CD4-positive, alpha-beta T cell treated with Interleukin-10 for 1 hour (primary cell): ENCODE measurements around the gene ADAMTSL5.

ENCODE experiments used
- DNase-seq: peaks from one replicate; pipeline ENCODE4 v3.0.0-alpha.2; 2020

The ADAMTSL5 gene

DNA sequence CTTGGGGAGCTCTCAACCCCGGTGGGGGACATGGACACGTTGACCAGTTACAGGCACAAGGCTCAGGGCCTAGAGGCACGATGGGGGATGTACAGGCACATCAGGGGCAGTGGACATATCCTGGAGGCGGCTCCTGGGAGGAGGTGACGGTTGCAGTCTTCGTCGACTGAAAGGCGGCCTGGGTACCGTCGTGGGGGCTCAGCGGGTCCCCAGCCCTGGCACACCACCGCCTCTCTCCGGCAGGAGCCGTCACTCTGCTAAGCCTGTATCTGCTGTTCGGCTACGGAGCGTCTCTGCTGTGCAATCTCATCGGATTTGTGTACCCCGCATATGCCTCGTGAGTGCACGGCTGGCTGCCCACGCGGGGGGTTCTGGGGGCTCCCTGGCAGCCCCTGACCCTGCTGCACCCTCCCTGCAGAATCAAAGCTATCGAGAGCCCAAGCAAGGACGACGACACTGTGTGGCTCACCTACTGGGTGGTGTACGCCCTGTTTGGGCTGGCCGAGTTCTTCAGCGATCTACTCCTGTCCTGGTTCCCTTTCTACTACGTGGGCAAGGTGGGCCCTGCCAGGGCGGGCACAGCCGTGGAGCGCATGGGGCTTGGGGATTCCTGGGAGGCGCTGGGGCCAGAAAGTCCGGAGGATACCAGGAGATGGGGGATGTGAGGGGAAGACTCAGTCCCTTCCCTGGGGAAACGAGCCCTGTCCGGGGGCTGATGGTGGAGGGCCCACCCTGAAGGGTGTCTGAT is 17.6 kb downstream of the ADAMTSL5 start:
- no peak for DNase-seq

DNA sequence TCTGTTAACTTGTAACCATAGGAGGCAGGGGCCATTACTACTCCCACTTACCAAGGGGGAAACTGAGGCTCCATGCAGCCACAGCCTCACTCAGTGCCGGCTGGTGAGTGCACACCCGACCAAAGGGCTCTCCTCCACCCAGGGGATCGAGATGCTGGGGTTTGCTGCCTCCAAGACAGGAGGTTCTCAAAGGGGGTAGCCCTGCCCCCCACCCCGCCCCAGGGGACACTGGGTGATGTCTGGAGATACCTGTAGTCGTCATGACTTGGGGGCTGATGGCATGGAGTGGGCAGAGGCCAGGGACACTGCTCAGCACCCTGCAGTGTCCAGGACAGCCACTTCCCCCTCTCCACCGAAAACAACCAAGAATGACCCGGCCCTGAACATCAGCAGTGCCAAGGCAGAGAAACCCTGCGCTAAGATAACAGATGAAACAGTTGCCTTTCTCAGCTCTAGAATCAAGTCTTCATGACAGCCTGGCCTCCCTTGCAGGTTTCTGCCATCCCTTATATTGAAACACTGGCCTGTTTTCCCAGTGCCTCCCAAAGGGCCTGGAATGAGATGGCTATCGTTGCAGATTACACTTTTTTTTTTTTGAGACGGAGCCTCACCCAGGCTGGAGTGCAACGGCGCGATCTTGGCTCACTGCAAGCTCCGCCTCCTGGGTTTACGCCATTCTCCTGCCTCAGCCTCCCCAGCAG is 18.6 kb downstream of the ADAMTSL5 start:
- no peak for DNase-seq

DNA sequence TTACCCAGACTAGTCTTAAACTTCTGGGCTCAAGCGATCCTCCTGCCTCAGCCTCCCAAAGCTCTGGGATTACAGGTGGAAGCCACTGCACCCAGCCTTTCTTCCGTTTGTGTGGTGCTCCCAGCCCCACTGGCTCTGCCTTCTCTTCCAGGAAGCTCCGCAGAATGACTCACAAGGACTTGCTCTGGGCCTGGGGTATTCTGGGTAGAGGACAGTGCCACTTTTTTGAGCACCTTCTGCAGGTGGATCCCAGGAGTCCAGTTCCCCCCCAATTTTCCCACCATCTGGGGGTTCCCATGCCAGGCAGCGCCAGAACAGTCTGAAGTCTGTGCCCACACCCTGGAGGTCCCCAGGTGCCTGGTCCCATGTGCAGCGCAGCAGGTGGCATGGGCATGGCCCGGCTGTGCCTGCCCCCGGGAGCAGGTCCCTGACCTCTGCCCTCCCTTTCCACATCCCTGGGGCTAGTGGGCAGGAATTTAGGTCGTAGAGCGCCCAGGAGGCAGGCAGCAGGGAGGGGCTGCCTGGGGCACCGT is 20.3 kb downstream of the ADAMTSL5 start:
- DNase-seq: no peak

DNA sequence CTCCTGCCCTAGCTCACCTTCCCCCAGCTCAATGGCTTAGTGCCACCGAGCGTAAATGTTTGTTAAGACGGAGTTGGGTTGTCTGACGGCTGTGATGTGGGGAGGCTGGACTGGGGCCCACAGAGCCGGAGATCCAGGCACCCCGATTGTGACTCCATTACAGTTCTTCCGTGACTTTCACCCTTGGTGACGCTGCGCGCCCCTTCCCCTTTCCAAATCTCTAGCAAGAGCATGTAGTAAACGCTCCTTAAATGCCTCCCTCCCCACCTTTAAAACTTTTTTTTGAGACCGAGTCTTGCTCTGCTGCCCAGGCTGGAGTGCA is 21.0 kb downstream of the ADAMTSL5 start:
- DNase-seq: no peak

DNA sequence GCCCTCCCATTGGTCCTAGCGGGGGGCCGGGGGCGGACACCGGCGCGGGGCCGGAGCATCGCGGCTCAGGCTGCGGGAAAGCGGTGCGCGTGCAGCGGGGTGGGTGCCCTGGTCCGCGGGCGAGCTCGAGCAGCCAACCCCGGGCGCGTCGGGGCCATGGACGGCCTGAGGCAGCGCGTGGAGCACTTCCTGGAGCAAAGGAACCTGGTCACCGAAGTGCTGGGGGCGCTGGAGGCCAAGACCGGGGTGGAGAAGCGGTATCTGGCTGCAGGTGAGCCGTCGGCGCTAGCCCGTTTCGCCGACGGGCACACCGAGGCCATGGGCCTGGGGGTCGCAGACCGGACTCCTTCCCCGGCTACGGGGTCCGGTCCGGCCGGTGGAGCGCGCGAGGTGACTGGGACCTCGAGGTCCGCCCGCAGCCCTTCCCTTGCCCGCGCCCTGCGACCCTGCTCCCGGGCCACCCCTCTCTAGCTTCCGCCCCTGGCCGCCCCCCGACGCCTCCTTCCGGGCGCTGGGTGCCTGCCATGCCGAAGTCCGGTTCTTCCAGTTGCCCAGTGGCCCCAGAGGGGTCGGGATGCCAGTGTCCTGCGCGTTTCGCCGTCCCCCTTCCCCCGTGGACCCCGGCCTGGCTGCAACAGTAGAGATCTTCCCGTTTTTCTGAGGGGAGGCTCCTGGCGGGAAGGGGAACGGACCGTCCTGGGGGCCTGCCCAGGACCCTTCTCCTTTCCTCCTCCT is 21.5 kb downstream of the ADAMTSL5 start, which contains the start of gene REEP6:
TSS of gene REEP6 (plus strand) at position 68 of the 735 bp plus-strand sequence. CDS start at position 157, 89 bp downstream.
- no peak for DNase-seq

DNA sequence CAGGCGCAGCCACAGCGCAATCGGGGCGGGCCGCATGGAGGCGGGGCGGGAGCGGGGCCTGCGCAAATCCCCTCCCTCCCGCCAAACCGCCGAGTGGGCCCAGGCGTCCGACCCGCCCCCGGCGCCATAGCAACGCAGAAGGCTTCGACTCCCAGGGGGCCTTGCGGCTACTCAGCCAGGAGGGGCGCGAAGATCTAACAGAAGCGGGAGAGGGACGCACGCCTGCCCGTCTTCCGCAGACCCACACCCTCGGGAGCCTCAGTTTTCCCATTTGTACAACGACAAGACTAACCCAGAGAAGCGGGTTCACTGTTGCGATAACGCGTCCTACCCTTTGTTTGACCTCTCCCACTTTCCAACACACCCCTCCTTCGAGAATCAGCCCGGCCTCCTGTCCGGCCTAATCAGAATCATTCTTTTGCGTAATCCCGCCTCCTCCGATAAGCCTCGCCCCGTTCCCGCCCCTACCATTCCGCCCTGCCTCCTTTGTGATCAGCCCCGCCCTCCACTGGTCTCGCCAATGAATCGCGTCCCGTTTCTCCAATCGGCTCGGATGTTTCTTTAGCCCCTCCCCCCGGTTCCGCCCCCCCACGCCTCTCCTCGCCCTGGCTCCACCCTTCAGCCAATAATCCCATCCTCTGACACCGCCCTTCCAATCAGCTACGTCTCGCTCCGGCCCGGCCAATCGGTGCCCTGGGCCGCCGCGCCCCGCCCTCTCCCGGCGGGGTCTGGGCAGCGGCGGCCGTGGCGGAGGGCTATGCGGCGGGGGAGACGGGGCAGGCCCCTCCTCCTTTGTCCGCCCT is 22.3 kb downstream of the ADAMTSL5 start, which contains the start of gene PCSK4:
TSS of gene PCSK4 (minus strand) at position 40 of the 803 bp plus-strand sequence. CDS start at position 36, 4 bp downstream.
- DNase-seq: peak; percentile 99

DNA sequence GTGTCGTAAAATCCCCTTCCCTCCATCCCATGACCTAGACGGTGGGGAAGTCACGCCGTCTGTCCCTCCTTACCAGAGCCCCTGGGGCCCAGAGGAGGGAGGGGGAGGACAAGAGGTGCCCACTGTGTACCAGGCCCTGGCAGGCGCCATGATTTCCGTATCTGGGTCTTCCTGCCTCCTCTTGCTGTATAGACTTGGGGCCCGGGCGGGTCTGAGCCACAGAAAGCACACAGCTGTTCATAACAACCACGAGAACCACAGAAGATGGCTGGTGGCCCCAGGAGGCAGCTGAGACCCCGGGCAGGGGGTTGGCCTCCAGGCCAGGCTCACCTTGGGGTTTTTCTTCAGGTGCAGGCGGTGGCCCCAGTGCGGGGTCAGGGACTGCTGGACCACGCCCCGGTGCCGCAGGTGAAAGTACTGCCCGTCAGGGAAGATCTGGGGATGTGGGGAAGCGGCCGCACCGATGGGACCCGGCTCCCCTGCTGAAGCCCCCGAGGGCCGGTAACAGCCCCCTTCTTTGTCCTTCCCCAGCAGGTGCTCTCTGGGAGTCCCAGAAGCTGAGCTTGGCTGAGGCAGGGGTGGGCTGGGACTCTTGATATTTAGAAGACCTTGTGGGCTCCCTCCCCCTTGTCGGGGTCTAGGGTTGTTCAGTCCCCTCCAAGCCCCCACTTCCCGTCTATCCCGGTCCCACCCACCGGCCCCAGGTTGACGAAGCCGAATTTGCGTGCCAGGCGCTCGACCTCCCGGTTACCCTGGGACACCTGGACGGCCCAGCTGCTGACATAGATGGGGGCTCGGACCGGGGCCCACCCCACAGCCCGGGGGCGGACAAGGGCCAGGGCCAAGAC is 23.1 kb downstream of the ADAMTSL5 start:
- DNase-seq: no peak

DNA sequence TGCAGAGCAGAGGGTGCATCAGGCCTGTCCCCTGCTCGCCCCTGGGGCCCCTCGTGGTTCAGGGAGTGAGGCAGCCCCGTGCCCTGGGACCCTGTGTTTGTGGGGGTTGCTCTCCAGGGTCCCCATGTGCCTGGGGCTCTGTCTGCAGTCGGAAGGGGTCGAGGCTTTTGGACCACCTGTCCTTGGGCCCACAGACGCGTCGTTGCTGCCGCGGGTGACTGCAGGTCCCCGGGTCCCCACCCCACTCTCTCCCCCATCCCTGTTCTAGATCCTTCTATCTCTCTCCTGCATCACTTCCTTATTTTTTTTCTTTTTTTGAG is 24.6 kb downstream of the ADAMTSL5 start:
- no peak for DNase-seq

DNA sequence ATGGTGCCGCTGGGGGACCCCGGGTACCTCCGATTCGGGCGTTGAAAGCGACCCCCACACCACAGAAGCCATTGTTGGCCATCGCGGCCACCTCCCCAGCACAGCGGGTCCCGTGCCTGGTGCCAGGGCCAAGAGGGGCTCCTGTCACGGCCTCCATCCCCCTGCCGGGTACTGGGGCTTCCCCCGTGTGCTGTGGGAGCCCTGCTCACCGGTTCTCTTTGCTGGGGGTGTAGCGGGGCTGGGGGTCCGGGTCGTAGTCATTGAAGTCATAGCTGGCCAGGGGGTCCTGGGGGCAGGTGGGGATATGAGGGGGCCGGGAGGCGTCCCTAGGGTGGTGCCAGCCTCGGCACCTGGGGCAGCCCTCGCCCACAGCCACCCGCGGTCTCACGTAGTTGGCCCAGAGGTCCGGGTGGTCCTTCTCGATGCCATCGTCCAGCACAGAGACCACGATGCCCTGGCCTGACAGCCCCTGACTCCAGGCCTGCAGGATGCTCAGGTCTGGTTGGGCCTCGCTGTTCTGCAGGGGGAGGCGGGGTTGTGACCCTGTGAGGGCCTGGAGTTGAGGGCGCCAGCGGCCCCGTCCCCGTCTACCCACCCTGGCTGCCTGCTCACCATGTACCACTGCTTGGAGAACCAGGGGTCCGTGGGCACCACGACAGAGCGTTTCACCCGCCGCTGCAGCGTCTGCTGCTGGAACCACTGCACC is 25.1 kb downstream of the ADAMTSL5 start:
- no peak for DNase-seq

DNA sequence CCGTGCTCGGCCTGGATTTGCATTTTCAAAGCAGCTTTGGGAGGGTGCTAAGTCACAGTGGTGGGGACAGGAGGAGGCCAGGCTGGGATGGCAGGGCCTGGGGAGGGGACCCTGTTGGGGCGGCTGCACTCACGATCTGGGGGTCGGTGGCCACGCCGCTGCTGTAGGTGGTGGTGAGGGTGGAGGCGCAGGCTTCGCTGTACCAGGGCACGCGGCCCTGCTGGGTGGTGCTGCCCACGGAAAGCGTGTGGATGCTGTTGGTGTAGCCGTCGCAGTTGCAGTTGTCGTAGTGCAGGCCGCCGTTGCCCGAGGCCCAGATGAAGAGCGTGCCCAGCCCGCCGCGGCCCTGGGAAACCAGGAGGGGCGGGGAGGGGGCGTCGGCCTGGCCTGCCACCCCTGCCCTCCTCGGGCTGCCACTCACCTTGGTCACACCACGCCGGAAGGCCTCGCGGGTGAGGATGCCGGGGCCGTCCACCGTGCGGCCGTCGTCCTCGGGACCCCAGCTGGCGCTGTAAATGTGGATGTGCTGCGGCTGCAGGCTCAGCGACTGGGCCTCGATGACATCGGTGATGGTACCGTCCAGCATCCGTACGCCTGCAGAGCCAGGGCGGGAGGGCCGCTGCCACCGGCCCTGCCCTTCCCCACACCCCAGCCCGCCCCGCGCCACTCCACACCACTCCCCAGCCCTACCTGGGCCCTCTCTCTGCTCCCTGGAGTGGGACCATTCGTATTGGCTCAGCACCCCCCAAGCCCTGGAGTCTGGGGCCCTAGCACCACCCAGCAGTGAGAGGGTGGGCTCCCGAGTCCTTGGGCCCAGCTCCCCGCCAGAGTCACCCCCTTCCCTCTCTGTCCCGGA is 25.9 kb downstream of the ADAMTSL5 start:
- DNase-seq: no peak

DNA sequence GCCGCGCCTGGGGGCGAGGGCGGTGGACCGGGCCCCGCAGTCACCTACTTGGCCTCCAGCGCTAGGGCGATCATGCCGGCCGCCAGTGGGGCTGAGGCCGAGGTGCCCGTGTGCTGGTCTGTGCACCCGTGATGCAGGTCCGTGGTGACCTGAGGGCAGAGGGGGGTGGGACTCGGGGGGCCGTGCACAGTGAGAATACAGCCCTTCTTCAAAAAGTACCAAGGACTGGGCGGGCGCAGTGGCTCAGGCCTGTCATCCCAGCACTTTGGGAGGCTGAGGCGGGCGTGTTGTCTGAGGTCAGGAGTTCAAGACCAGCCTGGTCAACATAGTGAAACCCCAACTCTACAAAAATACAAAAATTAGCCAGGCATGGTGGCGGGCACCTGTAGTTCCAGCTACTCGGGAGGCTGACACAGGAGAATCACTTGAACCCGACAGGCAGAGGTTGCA is 28.8 kb downstream of the ADAMTSL5 start:
- no peak for DNase-seq

DNA sequence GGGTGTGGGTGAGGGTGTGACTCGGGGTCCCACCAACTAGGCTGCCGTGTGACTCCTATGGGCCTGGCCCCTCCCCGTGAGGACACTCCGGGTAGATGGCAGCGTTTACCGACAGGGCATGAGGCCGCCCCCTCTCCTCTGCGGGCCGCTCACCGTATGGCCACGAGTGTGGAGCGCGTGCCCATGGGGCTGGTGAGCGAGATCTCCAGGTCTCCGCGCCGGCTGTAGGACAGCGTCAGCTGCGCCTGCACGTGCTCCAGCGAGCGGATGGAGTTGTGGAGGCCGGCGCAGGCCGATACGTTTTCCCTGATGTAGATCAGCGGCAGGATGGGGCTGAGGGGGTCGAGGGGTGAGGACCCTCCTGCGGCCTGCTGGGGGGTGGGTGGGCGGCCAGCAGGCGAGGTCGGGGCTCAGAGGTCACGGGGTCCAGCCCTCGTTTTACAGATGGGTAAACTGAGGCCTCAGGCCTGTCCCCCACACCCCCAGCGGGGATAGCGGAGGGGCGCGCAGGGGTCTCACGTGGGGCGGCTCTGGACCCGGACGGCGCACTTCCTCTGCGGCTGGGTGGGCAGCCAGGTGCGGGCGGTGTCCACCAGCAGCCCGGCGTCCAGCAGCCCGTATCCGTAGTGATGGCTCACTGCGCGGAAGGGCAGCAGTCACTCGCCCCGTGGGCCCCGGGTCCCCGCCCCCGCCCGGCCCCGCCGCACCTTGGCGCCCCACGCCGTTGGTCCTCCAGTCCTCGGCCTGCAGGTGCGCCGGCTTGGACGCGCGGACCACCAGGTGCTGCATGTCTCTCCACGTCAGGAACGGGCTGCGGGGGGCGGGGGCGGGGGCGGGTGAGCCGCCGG is 29.5 kb downstream of the ADAMTSL5 start:
- DNase-seq: no peak

DNA sequence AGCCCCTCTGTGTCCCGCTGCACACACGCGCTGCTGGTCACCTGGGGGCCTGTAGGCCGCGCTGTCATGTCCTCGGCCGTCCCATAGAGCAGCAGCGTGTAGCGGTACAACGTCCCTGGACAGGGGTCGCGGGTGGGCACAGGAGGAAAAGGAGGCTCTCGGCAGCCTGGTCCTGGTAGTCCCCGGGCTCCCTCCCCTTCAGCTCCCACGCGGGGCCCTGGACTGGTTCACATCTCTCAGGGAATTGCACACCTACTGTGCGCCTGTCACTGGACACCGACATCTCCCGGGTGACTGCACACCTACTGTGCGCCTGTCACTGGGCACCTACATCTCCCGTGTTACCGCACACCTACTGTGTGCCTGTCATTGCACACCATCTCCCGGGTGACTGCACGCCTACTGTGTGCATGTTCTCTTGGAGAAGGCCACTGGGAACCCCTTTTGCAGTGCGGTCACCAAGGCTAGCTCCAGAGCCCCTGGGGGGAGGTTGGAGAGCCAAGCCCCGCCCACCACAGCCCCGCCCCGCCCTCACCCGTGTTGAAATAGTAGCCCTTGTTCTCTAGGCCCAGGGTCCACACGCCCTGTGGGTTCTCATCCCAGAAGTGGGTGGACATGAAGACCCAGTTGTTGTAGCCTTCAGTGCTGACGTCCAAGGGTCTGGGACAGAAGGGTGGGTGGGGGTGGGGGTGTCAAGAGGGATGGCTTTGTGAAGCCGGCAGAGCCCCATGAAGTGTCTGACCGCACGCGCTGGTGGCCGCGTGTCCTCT is 30.3 kb downstream of the ADAMTSL5 start:
- DNase-seq: no peak

DNA sequence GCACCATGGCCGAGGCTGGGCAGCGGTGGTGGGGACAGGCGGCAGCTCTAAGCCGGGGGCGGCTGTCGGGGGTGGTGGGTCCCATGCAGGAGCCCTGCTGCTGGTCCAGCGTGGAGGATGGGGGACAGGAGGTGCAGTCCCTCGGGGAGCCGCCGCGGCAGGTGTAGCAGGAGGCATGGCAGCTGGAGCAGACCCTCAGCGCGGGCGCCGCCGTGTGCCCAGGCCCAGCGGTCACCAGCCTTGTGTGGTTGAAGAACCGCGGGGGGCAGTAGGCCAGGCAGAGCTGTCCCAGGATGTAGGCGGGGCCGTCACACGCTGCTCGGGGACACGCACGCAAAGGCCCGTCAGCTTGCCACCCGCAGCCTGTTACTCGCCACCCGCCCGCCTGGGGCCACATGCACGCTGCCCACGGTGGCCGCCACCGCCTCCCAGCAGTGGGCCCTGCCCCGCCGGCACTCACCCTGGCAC is 30.9 kb downstream of the ADAMTSL5 start:
- DNase-seq: no peak

DNA sequence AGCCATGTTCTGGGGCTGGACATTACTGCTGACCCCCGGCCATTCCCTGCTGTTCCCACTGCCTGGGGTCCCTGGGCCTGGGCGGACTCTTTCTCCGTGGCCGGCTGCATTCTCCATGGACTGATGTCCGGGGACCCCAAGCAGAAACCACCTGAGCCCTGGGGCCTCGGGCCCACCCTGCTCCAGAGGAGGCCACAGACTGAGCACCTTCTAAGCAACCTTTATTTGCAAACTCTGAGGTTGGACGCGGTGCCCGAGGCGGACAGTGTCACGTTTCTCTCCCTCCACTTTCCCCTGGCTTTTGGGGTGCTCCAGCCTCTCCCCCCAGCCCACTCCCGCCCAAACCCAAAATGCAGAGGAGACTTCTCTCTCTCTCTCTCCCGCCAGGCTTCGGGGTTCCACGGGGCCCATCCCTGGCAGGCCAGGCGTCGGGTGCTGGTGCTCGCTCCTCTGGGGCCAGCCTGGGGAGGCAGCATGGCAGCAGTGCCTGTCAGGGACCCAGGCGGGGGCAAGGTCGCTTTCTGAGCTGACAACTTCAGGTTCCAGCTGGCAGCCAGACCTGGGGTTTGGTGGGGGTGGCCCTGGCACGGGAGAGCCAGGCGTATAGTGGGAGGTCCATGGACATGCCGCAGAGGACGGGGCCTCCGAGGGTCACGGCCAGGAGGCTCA is 31.5 kb downstream of the ADAMTSL5 start:
- no peak for DNase-seq

DNA sequence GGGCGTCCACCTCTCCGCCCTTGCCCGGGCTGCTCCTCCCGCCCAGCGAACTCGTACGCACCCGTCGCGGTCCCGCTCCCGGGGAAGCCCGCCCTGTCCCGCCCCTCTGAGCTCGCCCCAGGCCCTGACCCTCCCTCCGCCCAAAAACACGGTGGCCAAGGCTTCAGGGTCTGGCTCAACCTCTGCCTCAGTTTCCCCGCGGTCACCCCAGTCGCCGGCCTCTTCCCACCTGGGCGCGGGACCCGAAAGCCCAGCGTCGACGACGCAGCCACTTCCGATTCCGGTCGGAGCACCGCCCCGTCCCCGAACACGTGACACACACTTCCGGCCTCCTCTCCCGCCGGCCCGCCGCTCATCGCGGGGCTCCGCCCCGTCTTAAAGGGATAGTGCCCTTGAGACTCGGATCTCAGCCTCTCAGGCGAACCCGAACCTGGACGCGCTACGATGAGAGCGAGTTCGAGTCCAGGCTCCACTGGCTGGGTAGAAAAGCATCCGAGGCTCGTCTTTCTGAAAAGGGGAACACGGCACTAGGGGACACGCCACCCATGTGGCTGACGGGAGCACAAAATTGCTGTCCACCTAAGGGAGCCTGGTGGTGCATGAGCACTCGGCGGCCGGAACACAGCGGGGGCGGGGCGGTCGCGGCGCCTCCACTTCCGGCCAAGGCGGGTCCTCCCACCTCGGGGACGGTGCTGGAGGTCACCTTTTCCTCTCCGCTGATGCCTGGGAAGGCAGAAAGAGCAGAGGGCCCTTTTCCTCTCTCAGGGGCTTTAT is 33.7 kb downstream of the ADAMTSL5 start, which contains the start of gene C19orf25:
TSS of gene C19orf25 (minus strand) at position 282 of the 774 bp plus-strand sequence. CDS start 312 bp downstream, outside the sequence.
- DNase-seq: peak; percentile 93
